Neural crest cell (in vitro differentiated cells): ENCODE measurements around the gene TMEM175. TPM values are rescaled to one million over a fixed set of nuclear protein-coding genes. Genes with fewer than 3 reads are reported as not detected.

Source experiments
- DNase-seq: peaks from one replicate; pipeline ENCODE4 v3.0.0; 2021; ENCODE audit warnings: low read depth, mixed read lengths, low spot score
- H3K27ac Mint-ChIP-seq: one replicate; pipeline ENCODE4 v1.8.0; 2021; ENCODE audit warnings: mild to moderate bottlenecking, mixed read lengths; ENCODE audit not compliant: unreplicated experiment
- H3K27me3 Mint-ChIP-seq: 2 replicates; pipeline ENCODE4 v1.8.0; 2021; ENCODE audit warnings: low read depth, mild to moderate bottlenecking, mixed read lengths
- H3K36me3 Mint-ChIP-seq: 2 replicates; pipeline ENCODE4 v1.8.0; 2021; ENCODE audit warnings: low read depth, mild to moderate bottlenecking, mixed read lengths
- H3K4me1 Mint-ChIP-seq: 2 replicates; pipeline ENCODE4 v1.8.0; 2021; ENCODE audit warnings: mixed read lengths
- H3K4me3 Mint-ChIP-seq: one replicate; pipeline ENCODE4 v1.8.0; 2021; ENCODE audit warnings: mild to moderate bottlenecking, mixed read lengths
- H3K9me3 Mint-ChIP-seq: 2 replicates; pipeline ENCODE4 v1.8.0; 2021; ENCODE audit warnings: mixed read lengths
- total RNA-seq: library from RNA; stranded (reverse); gene quantifications from 2 replicates; pipeline ENCODE4 v1.2.1, GENCODE V29; 2021
- TF ChIP-seq, protein P1 (sequence below): fragments of 200-600 bp; sonication (generic); conservative IDR thresholded peaks from 2 replicates; pipeline ENCODE4 v1.5.0; 2021; ENCODE audit warnings: antibody characterized with exemption, mild to moderate bottlenecking

Gene TMEM175
- total RNA-seq, 1 donor from 2014 or later, result 15.2 TPM

DNA sequence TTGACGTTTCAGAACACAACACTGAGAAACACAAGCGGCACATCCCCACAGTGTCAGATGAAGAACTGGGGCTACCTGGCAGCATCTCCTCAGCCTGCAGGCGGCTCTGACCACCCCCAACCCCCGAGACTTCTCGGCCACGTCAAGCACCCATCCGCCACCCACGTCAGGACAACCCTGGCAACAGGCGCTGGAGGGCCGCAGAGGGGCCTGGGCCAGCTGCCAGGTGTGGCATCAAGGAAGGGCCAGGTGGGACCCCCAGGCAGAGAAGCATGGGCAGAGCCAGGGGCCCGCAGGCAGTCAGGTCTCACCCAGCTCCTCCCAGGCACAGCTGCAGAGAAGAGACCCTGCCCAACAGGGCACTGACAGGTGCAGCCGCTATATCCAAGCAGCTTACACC is 22.4 kb upstream of the TMEM175 start:
- Mint-ChIP-seq H3K36me3 (peaks cover 5% of the 10 kb centered on the region), H3K27me3 (no peaks in the 10 kb centered on the region), H3K4me1 (peaks cover 20% of the 10 kb centered on the region), H3K27ac (no peak overlapping the region), H3K4me3 (no peak overlapping the region), H3K9me3 (no peaks in the 10 kb centered on the region)
- no peak for DNase-seq
- TF ChIP-seq, protein P1, sequence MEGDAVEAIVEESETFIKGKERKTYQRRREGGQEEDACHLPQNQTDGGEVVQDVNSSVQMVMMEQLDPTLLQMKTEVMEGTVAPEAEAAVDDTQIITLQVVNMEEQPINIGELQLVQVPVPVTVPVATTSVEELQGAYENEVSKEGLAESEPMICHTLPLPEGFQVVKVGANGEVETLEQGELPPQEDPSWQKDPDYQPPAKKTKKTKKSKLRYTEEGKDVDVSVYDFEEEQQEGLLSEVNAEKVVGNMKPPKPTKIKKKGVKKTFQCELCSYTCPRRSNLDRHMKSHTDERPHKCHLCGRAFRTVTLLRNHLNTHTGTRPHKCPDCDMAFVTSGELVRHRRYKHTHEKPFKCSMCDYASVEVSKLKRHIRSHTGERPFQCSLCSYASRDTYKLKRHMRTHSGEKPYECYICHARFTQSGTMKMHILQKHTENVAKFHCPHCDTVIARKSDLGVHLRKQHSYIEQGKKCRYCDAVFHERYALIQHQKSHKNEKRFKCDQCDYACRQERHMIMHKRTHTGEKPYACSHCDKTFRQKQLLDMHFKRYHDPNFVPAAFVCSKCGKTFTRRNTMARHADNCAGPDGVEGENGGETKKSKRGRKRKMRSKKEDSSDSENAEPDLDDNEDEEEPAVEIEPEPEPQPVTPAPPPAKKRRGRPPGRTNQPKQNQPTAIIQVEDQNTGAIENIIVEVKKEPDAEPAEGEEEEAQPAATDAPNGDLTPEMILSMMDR, result no peak

DNA sequence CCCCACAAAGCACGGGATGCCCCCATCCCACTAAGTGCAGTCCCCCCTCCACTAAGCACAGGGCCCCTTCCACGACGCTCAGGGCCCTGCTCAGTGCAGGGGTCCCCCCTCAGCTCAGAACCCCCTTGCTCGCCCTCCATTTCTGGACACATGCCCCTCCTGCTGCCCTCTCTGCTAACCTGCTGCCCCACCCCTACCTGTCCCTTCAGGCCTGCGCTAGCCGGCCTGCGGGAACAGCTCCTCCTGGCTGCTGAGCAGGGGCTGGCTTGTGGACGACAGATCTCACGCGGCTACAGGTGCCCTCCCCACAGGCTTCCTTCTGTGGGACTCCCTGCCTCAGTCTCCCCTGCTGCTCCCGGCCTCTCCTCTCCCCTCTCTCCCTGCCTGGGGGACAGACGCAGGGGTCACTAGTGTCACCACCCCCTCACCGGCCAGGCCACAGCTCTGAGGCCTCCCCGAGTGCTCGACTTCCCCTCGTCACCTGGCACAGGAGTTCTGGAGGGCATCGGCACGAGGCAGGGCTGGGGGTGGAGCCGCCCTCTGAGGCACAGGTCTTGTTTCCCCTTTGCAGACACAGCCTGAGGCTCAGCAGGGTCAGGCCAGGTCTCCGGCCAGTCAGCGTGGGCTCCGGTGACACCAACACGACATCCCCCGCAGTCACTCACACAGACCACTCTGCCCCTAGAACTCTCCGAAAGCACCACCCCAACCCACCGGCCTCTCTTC is 21.7 kb upstream of the TMEM175 start:
- Mint-ChIP-seq H3K4me1 (peaks cover 26% of the 10 kb centered on the region), H3K27ac (no peak overlapping the region), H3K36me3 (peaks cover 5% of the 10 kb centered on the region), H3K27me3 (no peaks in the 10 kb centered on the region), H3K9me3 (no peaks in the 10 kb centered on the region), H3K4me3 (no peak overlapping the region)
- TF ChIP-seq, protein P1, result no peak
- no peak for DNase-seq

DNA sequence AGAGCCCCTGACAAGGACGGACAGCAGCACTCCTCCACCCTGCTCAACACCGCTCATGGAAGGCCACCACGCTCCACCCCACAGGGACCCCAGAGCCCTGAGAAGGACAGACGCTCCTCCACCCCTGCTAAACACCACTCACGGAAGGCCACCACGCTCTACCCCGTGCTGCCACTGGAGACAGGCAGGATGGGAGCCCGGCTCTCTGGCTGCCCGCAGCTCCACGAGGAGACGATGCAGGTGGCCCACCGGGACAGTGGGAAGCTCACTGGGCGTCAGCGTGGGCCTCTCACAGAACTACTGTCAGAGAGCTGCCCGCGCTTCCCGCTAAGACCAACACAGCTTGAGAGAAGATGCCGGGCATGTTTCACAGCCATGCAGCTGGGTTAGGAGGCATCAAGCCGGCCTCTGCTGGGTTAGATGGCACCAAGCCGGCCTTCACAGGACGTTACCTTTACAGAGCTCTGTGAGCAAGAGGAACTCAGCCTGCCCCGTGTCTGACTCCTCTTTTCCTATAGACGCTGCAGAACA is 21.0 kb upstream of the TMEM175 start:
- no peak for DNase-seq
- no peaks in the 10 kb centered on the region for H3K36me3 Mint-ChIP-seq
- no peak overlapping the region for H3K4me3 Mint-ChIP-seq
- TF ChIP-seq, protein P1, result no peak
- no peaks in the 10 kb centered on the region for H3K27me3 Mint-ChIP-seq
- H3K4me1 Mint-ChIP-seq, result peaks cover 29% of the 10 kb centered on the region
- H3K9me3 Mint-ChIP-seq, result no peaks in the 10 kb centered on the region
- H3K27ac Mint-ChIP-seq, result no peak overlapping the region

DNA sequence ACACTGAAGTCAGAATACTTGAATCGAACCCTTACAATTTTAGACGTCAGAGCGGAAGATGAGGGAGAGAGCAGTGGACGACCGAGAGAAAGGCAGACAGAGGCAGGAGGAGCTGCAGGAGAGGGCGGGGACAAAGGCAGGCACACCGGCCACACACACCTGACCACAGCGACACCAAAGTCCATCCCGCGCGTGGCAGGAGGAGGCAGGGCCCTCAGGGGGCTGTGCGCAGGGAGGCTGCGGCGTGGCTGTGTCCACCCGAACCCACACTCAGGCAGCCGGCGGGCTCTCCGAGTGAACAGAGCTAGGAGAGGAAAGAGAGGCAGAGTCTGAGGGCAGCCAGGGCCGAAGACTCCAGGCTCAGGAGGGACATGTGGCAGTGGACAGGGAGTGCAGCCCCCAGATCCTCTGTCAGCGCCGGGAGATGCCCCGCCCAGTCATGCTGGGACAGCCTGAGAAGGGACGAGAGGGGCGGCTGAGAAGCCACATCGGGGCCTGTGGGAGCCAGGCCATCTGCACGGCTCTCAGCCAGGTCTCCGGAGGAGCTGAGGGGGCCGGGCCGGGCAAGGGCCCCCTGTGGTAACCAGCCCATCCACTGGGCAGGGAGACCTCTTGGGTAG is 20.3 kb upstream of the TMEM175 start:
- Mint-ChIP-seq H3K27me3 (no peaks in the 10 kb centered on the region), H3K9me3 (no peaks in the 10 kb centered on the region), H3K27ac (no peak overlapping the region), H3K4me3 (no peak overlapping the region), H3K36me3 (no peaks in the 10 kb centered on the region), H3K4me1 (peaks cover 24% of the 10 kb centered on the region)
- TF ChIP-seq, protein P1, result no peak
- no peak for DNase-seq

DNA sequence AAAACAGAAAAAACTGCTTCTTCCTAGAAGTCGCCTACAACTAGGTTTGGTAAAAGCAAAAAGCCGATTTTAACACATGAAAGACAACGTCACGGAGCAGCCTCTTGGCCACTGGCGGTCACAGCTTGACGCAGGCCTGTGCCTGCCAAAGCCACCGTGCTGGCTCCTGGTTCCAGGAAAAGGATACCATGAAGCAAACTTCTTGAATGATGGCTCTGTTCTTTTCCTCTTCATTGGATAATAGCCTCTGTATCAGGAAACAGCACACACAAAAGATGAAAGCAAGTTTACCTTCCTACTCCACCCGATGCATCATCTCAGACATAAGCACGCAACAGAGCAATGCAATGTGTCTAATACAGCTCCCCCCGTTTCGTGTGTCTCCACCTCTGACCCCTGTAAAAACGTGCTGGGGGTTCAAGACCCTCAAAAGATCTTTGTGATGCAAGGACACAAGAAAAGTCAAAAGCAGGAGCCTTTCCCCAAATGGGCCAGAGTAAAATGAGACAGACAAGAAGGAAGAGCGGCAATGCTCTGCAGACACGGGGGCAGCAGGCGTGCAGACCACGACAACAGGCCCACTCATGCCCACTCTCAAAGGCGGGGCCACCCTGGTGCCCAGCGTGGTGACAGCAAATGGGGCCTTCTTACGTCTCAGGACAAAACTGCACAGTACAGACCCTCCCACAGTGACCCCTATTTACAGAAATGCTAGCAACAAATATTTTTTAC is 19.5 kb upstream of the TMEM175 start:
- Mint-ChIP-seq H3K4me1 (peaks cover 24% of the 10 kb centered on the region), H3K4me3 (no peak overlapping the region), H3K9me3 (no peaks in the 10 kb centered on the region), H3K27me3 (no peaks in the 10 kb centered on the region), H3K36me3 (no peaks in the 10 kb centered on the region), H3K27ac (no peak overlapping the region)
- no peak for DNase-seq
- TF ChIP-seq, protein P1, result no peak
